HG02571 (cell line): ENCODE data around the gene NEK2.
"Not testable (repeated sequence)": the region's sequence is repeated elsewhere in the genome, so short reads cannot be mapped to it uniquely, and the experiment has no call there.

ENCODE experiments used
- ATAC-seq: cut with Tn5 transposase; IDR thresholded peaks from one replicate; pipeline ENCODE4 v1.9.1; 2021; ENCODE audit warnings: mild to moderate bottlenecking, moderate library complexity; ENCODE audit not compliant: unreplicated experiment

NEK2 gene

DNA sequence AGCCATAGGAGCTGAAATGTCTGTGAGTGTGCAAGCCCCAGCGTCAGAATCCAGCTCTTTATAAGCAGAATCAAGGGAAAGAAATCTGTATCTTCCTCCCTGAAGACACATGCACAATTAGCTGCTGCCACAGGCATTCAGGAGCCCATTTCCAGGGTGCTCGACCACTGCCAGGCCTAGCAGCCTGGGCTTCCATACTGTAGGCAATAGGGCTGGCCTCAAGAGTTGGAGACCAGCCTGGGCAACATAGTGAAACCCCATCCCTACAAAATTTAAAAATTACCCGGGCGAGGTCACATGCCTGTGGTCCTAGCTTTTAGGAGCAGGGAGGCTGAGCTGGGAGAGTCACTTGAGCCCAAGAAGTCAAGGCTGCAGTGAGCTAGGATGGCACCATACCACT is 41.0 kb downstream of the NEK2 start:
- ATAC-seq = no peak

DNA sequence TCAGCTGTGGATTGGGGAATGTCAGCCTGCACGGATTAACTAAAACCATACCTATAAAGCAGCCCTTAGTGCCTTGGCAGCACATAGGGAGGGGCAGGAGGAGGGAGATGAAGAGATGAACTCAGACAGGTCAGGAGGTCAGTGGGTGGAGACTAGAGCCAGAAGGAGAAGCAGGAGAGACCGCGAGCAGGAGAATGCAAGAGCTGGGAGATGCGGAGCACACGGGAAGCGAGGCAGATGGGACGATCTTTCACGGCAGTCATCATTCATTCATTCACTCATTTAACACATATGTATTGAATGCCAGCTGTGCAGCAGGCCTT is 41.9 kb downstream of the NEK2 start:
- no peak for ATAC-seq

DNA sequence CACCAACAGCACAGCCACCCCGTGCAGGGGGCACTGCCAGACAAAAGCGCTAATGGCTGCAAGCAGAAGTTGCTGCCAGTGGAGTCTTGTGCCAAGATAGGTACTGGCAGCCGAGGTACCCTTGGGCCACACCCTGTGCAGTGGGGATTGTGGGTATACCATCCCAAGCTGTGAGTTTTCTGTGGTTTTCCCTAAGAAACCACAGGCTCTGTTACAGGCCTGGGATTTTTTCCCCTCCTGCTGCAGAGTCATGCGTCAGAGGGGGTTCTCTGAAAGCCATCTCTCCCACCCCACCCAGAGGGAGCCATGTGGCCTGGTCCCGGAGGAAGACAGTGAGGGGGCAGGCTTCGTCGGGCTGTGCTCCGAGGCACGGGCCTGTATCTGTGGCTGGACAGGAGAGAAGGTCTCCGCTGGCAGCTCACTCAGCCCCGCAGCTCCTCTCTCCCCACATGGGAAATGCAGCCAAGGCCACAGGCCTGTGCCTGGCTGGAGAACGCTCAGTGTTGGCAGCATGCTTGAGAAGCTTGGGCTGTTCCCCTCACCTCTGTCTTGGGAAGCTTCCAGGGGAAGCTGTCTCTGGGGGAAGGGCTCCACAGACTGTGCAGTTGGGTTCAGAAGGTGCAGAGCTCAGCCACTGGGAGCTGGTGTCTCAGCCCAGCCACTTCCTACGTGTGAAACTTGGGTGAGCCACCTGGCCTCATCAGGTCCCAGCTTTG is 42.5 kb downstream of the NEK2 start:
- no peak for ATAC-seq

DNA sequence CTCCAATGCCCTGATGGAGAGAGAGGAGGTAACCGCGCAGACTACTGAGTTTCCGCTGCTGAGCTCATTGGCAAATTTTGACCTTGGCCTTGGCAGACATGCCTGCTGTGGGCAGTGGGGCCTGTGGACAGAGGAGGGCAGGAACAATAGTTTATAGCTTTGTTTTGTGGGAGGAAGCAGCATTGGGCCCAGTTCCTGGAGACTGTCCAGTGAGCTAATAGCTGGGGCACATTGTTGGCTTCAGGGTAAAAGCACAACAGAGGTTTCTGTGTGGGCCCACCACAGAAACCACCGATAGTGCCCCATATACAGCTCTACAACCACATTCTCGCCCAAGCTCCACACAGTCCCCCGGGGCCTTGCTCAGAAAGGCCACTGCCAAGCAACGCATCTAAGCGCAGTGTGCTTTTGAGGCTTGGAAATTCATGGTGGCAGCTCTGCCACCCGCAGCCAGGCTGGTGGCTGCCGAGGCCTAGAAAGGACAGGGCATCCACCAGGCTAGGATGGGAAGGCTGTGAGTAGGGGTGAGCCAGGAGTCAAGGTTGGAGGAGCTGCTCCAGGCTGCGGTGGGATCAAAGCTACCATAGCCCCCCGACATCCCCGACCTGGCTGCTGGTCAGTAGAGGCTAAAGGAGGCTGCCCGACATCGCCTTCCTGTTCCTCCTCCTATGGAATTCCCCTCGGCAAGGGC is 43.2 kb downstream of the NEK2 start:
- no peak for ATAC-seq

DNA sequence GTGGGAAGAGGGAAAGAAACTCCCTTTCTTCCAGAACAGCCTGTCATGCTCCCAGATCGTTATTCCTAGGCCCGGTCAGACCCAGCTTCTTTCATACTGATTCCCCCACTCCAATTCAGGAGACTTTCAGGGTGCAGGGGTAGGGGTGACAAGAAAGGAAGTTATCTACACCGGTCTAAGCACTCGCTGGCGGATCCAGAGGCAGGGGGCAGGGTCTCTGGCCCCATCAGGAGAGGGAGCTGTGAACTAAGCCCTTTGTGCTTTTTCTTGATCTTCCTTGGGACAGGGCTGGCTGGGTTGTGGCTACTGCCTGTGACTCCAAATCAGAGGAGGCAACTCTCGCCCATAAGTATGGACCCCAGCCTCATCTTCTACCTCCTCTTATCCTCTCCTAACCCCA is 44.3 kb downstream of the NEK2 start:
- ATAC-seq = no peak

DNA sequence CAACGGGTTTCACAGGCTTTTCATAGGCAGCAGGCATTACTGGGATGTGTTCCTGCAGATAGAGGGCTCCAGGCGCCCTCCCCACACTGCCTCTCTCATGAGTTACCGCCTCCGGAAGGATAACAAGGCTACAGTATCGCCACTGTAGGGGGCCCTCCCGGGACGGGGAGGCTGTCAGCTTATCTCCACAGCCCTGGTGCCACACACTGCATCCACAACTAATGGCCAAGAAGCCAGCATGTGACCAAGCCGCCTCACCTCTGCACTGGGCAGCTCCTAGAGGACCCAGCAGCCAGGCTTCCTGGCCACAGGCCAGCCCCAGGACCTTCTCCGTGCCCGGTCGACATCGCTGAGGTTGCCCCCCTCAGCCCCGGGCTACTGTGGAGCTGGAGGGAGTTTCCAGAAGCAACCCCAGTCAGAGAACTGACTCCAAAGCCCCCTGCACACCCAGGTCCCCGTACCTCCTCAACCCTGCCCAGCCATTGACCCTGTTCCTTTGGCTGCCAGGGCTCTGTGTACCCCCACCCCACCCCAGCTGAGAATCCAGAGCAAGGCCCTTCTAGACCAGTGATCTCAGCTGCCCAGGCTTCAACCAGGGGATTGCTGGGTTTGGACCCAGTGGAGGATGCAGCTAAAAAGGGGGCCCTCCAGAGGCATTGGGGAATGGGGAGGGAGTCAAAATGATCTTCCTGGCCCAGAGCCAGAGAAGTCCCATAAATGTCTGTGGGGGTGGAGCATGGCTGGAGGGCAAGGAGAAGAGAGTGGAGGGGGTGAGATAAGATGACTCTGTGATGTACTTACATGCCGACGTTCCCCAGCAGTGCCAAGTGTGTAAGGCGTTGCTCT is 45.0 kb downstream of the NEK2 start:
- no peak for ATAC-seq

DNA sequence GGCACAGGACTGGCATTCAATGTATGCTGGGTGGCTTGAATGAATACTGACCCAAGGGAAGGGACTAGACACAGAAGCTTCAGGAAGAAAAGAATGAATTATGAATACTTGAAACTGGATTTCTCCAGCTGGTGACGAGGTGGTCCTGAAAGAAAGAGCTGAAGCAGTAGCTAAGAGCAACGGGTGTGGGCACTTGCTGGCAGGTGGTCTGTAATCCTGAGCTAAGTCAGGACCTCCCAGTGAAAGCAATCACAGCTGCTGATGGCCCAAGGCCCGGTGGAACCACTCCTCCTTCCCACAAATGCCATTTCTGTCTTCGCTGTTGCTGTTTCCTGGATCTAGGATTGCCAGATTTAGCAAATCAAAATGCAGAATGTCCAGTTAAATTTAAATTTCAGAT is 47.0 kb downstream of the NEK2 start:
- no peak for ATAC-seq

DNA sequence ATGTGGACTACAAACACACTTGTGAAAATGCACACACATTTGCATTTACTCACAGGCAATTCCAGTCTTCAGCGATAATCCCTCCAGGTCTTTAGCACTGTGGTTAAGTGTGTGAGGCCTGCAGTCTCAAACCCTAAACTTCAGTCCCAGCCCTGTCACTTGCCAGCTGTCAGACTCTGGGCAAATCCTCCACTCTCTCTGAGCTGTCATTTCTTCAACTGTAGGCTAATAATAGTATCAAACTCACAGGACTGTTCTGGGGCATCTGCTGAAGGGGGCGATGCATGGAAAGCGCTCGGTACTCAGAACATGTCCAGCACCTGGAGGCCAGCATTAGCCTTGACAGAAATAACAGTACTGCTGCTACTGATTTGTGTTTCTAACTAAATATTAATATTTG is 48.2 kb downstream of the NEK2 start:
- ATAC-seq = no peak

DNA sequence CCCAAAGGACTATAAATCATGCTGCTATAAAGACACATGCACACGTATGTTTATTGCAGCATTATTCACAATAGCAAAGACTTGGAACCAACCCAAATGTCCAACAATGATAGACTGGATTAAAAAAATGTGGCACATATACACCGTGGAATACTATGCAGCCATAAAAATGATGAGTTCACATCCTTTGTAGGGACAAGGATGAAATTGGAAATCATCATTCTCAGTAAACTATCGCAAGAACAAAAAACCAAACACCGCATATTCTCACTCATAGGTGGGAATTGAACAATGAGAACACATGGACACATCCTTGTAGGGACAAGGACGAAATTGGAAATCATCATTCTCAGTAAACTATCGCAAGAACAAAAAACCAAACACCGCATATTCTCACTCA is 49.6 kb downstream of the NEK2 start:
- ATAC-seq = not testable (repeated sequence)

DNA sequence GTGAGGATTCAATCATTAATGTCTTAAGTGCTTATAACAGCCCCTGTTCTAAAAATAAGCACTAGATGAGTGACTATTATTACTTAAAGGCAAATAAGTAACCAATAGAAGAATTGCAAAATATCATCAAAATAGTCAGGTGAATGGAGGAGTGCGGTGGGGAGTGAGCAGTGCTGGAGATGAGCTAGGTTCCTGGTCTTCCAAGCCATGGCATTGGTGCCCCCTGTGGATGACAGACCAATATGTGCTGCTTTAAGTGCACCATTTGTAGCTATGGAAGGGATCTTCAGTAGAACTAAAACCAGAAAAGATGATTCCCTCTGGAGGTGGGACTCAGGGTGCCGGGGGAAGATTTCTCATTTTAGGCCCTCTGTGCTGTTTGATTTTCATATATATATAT is 50.4 kb downstream of the NEK2 start:
- no peak for ATAC-seq

DNA sequence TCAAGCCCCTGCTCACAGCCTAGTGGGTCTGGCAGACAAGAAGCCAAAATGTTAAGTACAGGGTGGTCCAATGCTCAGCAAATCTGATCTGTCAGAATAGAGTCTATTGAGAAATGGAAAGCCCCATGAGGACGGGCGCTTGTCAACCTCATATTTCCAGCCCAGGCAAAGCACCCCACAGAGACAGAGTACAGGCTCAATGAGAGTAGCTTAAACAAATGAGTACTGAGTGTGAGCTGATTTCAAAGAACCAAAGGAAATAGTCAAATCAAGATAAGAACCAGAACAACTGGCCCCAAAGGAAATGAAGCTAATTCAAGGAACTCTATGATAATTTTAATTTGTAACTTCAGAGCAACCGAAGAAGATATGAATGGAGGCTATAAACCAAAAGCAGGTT is 51.9 kb downstream of the NEK2 start:
- no peak for ATAC-seq

DNA sequence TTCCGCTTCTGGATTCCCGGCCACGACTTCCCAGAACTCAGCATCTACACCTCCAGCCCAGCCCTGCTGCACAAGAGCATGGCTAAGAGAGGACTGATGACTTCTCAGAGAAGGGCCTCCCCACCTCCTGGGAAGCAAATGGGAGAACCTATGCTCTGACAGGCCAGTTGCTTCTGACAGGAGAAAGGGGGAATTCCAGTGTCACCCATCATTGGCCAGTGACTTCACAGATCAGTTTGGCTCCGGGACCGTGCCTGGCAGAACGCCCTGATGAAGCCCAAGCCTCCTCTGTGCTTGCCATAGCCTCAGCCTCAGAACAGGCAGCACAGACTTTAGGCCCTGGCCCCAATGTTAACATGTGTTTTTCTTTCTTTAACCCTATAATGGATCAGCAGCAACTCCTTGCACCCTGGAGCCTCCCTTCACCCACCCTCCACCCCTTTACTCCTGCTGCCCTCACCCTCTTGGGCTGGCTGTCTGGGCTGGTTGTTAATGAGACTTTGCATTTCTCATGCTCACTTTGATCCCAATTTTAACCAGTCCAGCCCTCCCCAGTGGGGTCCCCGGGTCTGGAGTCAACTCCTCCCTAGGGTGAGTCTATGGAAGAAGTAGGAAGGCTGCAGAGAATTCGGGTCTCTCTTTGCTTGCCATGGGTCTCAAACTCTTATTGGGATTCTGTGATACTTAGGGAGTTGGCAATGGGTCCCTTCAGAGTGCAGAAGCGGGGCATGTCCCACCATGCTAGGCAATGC is 53.8 kb downstream of the NEK2 start:
- ATAC-seq = no peak

DNA sequence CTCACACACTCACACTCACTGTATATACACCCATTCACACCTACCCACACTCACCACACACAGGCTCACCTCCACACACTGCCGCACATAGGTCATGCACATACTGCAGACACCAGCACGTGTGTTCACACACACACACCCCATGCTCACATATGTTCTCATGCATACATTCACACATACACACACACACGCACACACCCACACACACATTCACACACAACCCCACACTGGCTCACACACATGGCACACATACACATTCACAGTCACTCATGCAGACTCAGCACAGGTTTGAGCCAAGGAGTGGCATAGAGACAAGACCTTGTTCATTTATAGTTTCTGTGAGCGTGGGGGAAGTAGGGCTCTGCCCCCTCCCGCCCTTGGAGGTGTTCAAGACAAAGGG is 55.3 kb downstream of the NEK2 start:
- no peak for ATAC-seq

DNA sequence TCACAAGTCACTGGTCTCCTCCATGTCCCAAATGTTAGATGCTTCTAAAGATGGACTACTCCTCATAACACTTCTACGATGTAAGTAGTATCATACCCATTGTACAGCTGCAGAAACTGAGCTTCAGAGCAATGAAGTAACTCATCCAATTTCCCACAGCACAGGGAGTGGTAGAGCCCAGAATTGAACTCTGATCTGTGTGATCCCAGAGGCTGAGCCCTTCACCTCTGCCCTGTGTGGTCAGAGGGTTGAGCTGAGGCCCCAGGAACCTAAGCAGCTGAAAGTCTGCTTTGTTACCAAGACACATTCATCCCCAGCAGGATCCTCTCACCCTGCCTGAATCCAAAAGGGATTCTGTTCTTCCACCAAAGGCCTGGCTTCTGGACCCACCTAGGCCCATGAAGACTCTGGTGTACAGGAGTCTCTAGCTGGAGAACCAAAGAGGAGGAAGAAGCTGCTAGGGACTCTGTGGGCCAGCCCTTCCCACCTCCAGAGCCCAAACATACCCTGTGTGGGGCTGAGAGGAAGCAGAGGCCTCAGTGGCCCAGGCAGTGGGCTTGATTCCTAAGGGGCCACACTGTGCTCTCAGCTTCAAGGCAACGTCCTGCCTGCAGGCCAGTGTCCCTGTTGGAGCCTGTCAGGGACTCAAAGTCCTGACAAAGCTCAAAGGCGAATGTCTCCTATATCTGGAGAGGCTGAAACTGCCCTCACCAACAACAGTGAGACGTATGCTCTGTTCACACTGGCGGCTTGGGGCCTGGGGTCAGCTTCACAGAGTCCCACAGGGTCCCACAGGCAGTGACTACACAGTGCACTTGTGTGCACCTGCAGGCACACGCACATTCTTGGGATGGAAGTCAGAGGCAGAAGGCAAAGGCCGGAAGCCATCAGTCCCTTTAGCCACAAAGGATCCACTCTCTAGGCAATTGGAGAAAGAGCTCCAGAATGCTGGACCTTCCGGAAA is 56.1 kb downstream of the NEK2 start:
- ATAC-seq = no peak

DNA sequence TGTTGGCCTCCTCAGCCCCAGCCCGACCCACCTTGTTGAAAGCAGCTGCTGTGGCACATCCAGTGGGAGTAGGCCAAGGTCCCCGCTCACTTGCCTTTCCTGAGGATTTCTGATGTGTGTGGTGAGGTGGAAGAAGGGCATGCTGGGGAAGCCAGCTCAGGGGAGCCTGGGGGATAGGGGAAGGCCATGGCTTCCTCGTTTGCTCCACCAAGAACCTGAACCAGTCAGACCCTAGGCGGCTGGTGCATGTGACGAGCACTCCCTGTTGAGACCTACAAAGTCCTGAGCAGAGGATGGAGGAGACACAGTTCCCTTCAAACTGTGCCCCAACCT is 58.5 kb downstream of the NEK2 start:
- ATAC-seq = no peak

DNA sequence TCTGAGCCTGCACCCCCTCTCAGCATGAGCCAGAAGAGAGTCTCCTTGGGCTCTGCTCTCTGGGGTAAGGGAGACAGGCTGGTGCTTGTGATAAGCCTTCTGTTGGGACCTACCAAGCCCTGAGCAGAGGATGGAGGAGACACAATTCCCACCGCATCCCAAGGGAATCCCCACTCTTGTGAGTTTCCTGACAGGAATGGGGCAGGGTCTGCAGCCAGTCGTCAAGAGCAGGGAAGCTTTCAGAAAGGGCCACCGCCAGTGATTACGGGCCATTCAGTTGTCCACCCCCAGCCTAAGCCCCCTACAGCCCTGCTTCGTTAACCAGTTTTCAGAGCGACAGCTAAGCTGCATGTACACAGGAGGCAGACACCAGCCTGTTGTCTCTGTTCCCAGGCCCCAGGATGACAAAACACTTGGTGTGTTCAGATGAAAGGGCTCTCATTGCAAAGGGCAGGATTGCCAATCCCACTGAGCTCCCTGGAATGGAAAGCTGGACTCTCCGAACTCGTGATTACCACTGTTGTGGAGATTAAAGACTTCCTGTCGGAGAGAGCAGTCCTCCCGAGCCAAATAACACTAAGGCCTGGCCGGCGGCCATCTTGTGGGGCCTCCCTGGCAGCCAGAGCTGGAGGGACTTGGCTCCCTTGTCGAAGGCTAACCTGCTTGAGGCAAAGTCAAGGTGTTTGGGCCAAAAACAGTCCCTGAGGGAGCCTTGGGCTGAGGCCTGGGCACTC is 59.0 kb downstream of the NEK2 start:
- no peak for ATAC-seq

DNA sequence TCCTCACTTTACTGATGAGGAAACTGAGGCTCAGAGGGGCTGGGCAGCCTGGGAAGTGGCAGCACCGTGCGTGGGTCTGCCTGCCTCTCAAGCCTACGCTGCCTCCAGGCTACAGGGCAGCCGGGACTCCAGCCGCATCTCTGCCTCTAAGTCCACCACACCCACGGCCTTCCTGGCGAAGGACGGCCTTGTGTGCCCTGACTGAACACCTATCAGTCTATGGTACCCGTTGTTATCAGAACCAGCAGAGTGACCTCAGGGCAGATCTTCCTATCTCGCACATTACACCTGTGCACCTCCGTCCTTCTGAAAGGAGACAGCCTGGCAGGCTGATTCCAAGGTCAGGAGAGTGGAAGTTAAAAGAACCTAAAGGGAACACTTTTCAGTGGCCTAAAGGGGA is 60.8 kb downstream of the NEK2 start:
- no peak for ATAC-seq

DNA sequence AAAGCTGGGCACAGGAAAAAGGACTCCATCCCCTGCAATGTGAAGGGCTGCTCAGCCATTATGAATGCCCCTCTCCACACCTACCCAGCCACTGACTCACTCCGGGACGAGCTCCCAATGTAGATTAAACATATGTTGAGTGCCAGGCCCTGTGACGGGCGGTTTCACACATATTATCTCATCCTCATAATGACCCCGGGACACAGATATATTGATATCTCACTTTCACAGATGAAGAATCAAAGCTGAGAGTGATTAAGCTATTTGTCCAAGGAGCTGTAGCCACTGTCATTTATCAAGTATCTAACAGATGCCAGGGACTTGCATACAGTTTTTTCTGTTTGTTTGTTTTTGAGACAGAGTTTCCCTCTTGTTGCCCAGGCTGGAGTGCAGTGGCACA is 61.5 kb downstream of the NEK2 start:
- ATAC-seq = no peak

DNA sequence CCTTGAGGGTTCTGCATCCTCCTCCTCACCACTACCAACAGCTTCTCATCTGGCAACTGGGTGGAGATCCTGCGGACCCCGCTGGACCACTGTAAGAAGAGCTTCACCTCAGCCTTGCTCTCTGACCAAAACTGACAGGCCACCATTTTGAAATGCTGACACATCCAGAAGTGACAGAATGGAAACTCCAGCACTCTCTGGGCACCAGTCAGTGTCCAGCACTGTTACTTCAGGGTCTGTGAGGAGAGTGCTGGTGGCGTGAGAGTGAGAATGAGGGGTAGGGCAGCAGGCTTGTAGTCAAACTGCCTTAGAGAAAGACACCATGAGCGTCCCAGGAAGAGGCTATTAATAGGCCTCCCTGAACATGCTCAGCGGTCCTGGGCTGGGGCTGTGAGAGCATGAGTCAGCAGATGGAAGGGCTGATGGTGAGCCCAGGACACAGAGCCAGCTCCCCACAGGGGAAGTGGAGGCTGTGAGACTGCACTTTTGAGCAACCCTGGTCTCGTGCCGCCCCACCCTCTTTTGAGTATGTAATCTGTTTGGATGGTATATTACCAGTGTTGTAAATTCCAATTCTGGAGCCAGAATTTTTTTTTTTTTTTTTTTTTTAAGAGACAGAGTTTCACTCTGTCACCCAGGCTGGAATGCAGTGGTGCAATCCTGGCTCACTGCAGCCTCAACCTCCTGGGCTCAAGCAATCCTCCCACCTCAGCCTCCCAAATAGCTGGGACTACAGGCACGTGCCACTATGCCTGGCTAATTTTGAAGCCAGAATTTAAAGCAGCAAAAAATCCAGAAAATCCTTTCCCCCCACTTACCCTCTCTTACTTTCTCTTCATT is 62.1 kb downstream of the NEK2 start:
- ATAC-seq = no peak
